ENCODE results near the gene SLC39A11.

The SLC39A11 gene

DNA sequence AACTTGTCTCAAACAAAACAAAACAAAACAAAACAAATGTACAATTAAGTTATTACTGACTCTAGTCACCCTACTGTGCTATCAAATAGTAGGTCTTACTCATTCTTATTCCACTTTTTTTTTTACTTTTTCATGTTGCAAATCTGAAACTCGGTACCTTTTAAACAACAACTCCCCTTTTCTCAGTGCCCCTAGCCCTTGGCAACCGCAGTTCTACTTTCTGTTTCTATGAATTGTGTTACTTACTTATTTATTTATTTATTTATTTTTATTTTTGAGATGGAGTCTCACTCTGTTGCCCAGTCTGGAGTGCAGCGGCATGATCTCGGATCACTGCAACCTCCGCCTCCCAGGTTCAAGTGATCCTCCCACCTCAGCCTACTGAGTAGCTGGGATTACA, 104.0 kb downstream of the SLC39A11 start:
- no peaks in the 10 kb centered on the region for H3K9me3 ChIP-seq (ENCODE audit: control insufficient read depth, insufficient read depth, low read length)
- no peak overlapping the region for H3K9ac ChIP-seq (ENCODE audit: low read depth, low read length)
- no peaks in the 10 kb centered on the region for H3K4me1 ChIP-seq (ENCODE audit: control insufficient read depth, insufficient read depth, low read length)
- no peaks in the 10 kb centered on the region for H3K27me3 ChIP-seq (ENCODE audit: control insufficient read depth, insufficient read depth, low read length)
- no peaks in the 10 kb centered on the region for H3K36me3 ChIP-seq (ENCODE audit: control insufficient read depth, insufficient read depth, low read length)
- H3K4me3 ChIP-seq (ENCODE audit: low read depth, low read length), result no peak overlapping the region
- H3K27ac ChIP-seq (ENCODE audit: low read depth, low read length), result no peak overlapping the region

GRCh38 chr17:72987166-72987565, 105.3 kb downstream of the SLC39A11 start:
- H3K9ac ChIP-seq (ENCODE audit: low read depth, low read length), result no peak overlapping the region
- H3K4me1 ChIP-seq (ENCODE audit: control insufficient read depth, insufficient read depth, low read length), result no peaks in the 10 kb centered on the region
- H3K9me3 ChIP-seq (ENCODE audit: control insufficient read depth, insufficient read depth, low read length), result no peaks in the 10 kb centered on the region
- no peaks in the 10 kb centered on the region for H3K27me3 ChIP-seq (ENCODE audit: control insufficient read depth, insufficient read depth, low read length)
- no peak overlapping the region for H3K27ac ChIP-seq (ENCODE audit: low read depth, low read length)
- no peak overlapping the region for H3K4me3 ChIP-seq (ENCODE audit: low read depth, low read length)
- H3K36me3 ChIP-seq (ENCODE audit: control insufficient read depth, insufficient read depth, low read length), result no peaks in the 10 kb centered on the region

DNA sequence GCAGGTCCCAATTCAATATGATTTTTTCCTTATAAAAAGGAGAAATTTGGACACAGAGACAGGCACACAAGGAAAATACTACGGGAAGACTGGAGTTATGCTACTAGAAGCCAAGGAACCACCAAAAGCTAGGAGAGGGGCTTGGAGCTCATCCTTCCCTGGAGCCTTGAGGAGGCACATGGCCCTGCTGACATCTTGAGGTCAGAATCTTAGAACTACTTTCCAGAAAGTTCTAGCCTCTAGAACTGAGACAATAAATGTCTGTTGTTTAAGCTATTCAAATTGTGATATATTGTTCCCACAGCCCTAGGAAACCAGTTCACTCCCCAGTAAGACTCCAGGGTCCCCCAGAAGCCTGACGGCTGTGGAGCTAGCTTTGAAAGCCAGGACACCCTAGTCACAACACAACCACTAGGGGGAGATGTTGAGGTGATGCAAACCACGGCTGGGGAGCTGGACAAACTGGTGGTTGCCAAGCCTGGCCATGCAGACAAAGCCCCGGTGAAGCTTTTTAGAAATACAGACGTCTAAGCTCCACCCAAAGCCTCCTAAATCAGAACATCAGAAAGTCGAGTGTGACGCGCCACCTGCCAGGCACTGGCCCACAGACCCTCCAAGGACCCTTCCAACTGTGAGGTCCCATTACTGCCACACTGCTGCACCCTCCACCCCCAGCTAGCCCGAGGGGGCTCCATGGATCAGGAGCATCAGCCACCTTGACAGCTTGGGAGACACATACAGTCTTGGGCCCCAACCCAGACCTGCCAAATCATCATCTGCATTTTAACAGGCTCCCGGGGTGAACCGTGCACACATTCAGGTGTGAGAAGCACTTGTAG, 106.4 kb downstream of the SLC39A11 start:
- Histone ChIP-seq H3K27ac (ENCODE audit: low read depth, low read length) (no peak overlapping the region), H3K4me1 (ENCODE audit: control insufficient read depth, insufficient read depth, low read length) (no peaks in the 10 kb centered on the region), H3K9ac (ENCODE audit: low read depth, low read length) (no peak overlapping the region), H3K4me3 (ENCODE audit: low read depth, low read length) (no peak overlapping the region), H3K9me3 (ENCODE audit: control insufficient read depth, insufficient read depth, low read length) (no peaks in the 10 kb centered on the region), H3K36me3 (ENCODE audit: control insufficient read depth, insufficient read depth, low read length) (no peaks in the 10 kb centered on the region), H3K27me3 (ENCODE audit: control insufficient read depth, insufficient read depth, low read length) (no peaks in the 10 kb centered on the region)

GRCh38 chr17:72984926-72985325, 107.6 kb downstream of the SLC39A11 start:
- no peaks in the 10 kb centered on the region for H3K9me3 ChIP-seq (ENCODE audit: control insufficient read depth, insufficient read depth, low read length)
- no peak overlapping the region for H3K4me3 ChIP-seq (ENCODE audit: low read depth, low read length)
- H3K36me3 ChIP-seq (ENCODE audit: control insufficient read depth, insufficient read depth, low read length), result no peaks in the 10 kb centered on the region
- no peaks in the 10 kb centered on the region for H3K4me1 ChIP-seq (ENCODE audit: control insufficient read depth, insufficient read depth, low read length)
- no peaks in the 10 kb centered on the region for H3K27me3 ChIP-seq (ENCODE audit: control insufficient read depth, insufficient read depth, low read length)
- H3K9ac ChIP-seq (ENCODE audit: low read depth, low read length), result no peak overlapping the region
- H3K27ac ChIP-seq (ENCODE audit: low read depth, low read length), result no peak overlapping the region

- Histone ChIP-seq H3K27me3 (ENCODE audit: control insufficient read depth, insufficient read depth, low read length) (no peaks in the 10 kb centered on the region), H3K27ac (ENCODE audit: low read depth, low read length) (no peak overlapping the region), H3K4me3 (ENCODE audit: low read depth, low read length) (no peak overlapping the region)
These were observed 108.2 kb downstream of the SLC39A11 start for GRCh38 chr17:72984145-72984925.

DNA sequence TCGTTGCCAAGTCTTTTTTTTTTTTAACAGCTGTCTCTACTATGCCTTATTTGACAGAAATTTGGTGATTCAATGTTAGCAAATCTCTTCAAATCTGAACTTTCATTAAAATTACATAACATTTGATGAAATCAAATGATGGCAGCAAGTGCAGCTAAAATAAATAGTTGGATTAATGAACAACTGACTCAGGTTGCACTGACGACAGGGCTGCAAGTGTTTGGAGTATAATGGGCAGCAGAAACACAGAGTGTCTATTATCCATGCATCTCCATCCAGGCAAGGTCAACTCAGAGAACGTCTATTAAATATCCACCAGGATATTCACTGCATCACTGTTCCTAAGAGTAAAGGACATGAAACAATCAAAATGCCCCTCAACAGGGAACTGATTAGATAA, 109.8 kb downstream of the SLC39A11 start:
- no peaks in the 10 kb centered on the region for H3K36me3 ChIP-seq (ENCODE audit: control insufficient read depth, insufficient read depth, low read length)
- no peak overlapping the region for H3K27ac ChIP-seq (ENCODE audit: low read depth, low read length)
- no peaks in the 10 kb centered on the region for H3K4me1 ChIP-seq (ENCODE audit: control insufficient read depth, insufficient read depth, low read length)
- no peaks in the 10 kb centered on the region for H3K9me3 ChIP-seq (ENCODE audit: control insufficient read depth, insufficient read depth, low read length)
- no peak overlapping the region for H3K9ac ChIP-seq (ENCODE audit: low read depth, low read length)
- H3K4me3 ChIP-seq (ENCODE audit: low read depth, low read length), result no peak overlapping the region
- no peaks in the 10 kb centered on the region for H3K27me3 ChIP-seq (ENCODE audit: control insufficient read depth, insufficient read depth, low read length)

More at GRCh38 chr17:72984145-72984925, 108.2 kb downstream of the SLC39A11 start:
- no peaks in the 10 kb centered on the region for H3K36me3 ChIP-seq (ENCODE audit: control insufficient read depth, insufficient read depth, low read length)
- no peak overlapping the region for H3K9ac ChIP-seq (ENCODE audit: low read depth, low read length)
- no peaks in the 10 kb centered on the region for H3K9me3 ChIP-seq (ENCODE audit: control insufficient read depth, insufficient read depth, low read length)
- H3K4me1 ChIP-seq (ENCODE audit: control insufficient read depth, insufficient read depth, low read length), result no peaks in the 10 kb centered on the region

GRCh38 chr17:72978593-72979218, 113.8 kb downstream of the SLC39A11 start:
- Histone ChIP-seq H3K9ac (ENCODE audit: low read depth, low read length) (no peak overlapping the region), H3K36me3 (ENCODE audit: control insufficient read depth, insufficient read depth, low read length) (no peaks in the 10 kb centered on the region), H3K27me3 (ENCODE audit: control insufficient read depth, insufficient read depth, low read length) (no peaks in the 10 kb centered on the region), H3K4me1 (ENCODE audit: control insufficient read depth, insufficient read depth, low read length) (no peaks in the 10 kb centered on the region), H3K27ac (ENCODE audit: low read depth, low read length) (no peak overlapping the region), H3K4me3 (ENCODE audit: low read depth, low read length) (no peak overlapping the region), H3K9me3 (ENCODE audit: control insufficient read depth, insufficient read depth, low read length) (no peaks in the 10 kb centered on the region)

DNA sequence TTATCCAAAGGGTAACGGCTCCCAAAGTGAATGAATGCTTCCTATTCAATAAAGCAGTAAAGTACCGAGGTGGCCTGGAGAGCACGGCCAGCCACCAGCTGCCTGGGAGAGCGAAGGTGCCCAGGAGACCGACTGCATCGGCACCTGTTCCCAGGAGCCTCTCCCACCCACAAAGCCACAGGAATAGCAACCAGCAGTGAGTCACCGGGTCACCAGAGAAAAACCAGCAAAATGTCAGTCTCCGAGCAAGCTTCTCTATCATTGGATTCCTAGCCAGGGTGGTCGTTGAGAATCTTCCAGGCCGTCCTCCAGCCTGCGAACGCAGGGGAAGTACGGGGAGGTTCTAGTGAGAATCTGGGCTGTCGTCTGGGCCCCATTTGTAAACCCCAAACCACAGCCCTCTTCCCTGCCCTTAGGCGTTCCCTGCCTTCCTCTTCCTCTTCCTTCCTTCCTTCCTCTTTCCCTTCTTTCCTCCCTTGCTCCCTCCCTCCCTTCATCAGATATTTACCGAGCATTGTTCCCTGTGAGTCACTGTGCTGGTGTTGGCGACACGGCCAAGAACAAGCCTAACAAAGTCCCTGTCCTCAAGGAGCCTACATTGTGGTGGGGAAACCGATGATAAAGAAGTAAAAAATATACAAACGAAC, 114.6 kb downstream of the SLC39A11 start:
- Histone ChIP-seq H3K4me3 (ENCODE audit: low read depth, low read length) (no peak overlapping the region), H3K36me3 (ENCODE audit: control insufficient read depth, insufficient read depth, low read length) (no peaks in the 10 kb centered on the region), H3K9ac (ENCODE audit: low read depth, low read length) (no peak overlapping the region), H3K27me3 (ENCODE audit: control insufficient read depth, insufficient read depth, low read length) (no peaks in the 10 kb centered on the region), H3K4me1 (ENCODE audit: control insufficient read depth, insufficient read depth, low read length) (no peaks in the 10 kb centered on the region), H3K9me3 (ENCODE audit: control insufficient read depth, insufficient read depth, low read length) (no peaks in the 10 kb centered on the region), H3K27ac (ENCODE audit: low read depth, low read length) (no peak overlapping the region)

DNA sequence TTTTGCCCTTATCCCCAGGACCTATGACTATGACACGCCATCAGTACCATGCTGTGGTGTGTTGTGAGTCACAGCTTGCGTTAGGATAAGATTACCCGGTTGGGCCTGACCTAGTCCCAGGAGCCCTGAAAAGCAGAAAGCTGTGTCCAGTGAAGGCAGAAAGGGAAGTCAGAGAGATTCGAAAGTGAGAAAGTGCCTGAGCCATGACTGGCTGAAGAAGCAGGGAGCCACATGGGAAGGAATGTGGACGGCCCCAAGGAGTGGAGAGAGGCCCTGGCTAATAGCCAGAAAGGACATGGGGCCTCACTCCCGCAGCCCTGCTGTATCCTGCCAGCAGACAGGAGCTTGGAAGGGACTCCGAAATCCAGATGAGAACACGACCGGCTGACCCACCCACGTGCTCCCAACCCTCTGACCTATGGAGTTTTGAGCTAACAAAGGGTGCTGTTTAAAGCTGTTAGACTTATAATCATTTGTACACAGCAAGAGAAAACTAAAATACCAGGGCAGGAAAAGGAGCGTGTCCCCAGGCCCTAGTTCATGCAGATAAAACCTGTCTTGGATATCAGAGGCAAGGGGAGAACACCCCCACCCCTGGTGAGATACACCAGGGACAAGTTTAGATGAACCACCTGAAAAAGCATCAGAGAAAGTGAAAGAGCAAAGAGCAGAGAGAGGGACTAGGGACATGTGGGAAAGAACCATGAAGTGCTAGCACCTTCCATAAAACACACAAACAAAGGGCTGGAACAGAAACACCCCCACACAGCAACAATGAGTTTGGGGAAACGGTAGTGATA, 115.3 kb downstream of the SLC39A11 start:
- Histone ChIP-seq H3K27ac (ENCODE audit: low read depth, low read length) (no peak overlapping the region), H3K9ac (ENCODE audit: low read depth, low read length) (no peak overlapping the region)

DNA sequence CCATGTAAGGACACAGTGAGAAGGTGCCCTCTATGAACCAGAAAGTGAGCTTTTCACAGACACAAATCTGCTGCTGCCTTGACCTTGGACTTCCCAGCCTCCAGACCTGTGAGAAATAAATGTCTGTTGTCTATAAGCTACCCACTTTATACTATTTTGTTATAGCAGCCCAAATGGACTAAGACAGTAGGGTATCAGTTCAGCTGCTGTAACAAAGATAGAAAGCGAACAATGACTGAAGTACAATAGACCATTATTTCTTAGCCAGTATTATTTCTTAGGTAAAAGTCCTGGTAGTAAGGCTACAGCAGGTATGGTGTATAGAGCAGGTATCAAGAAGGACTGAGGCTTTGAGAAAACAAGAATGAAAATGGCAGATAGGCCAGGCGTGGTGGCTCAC, 117.0 kb downstream of the SLC39A11 start:
- H3K27me3 ChIP-seq (ENCODE audit: control insufficient read depth, insufficient read depth, low read length), result no peaks in the 10 kb centered on the region
- H3K4me3 ChIP-seq (ENCODE audit: low read depth, low read length), result no peak overlapping the region
- no peak overlapping the region for H3K27ac ChIP-seq (ENCODE audit: low read depth, low read length)
- H3K4me1 ChIP-seq (ENCODE audit: control insufficient read depth, insufficient read depth, low read length), result peaks cover 7% of the 10 kb centered on the region; the same call in 1 of the 2 replicates
- no peaks in the 10 kb centered on the region for H3K36me3 ChIP-seq (ENCODE audit: control insufficient read depth, insufficient read depth, low read length)
- H3K9ac ChIP-seq (ENCODE audit: low read depth, low read length), result no peak overlapping the region
- no peaks in the 10 kb centered on the region for H3K9me3 ChIP-seq (ENCODE audit: control insufficient read depth, insufficient read depth, low read length)

More for the DNA sequence above, 115.3 kb downstream of the SLC39A11 start:
- H3K27me3 ChIP-seq (ENCODE audit: control insufficient read depth, insufficient read depth, low read length), result no peaks in the 10 kb centered on the region
- H3K9me3 ChIP-seq (ENCODE audit: control insufficient read depth, insufficient read depth, low read length), result no peaks in the 10 kb centered on the region
- no peak overlapping the region for H3K4me3 ChIP-seq (ENCODE audit: low read depth, low read length)
- H3K36me3 ChIP-seq (ENCODE audit: control insufficient read depth, insufficient read depth, low read length), result no peaks in the 10 kb centered on the region
- H3K4me1 ChIP-seq (ENCODE audit: control insufficient read depth, insufficient read depth, low read length), result no peaks in the 10 kb centered on the region

Data from HUES48 (cell line).